Fibroblast of skin of abdomen (primary cell): ENCODE data around the gene HSPD1.
"Not testable (repeated sequence)": the region's sequence is repeated elsewhere in the genome, so short reads cannot be mapped to it uniquely, and the experiment has no call there.

Experiments
- DNase-seq: peaks from one replicate; pipeline ENCODE4 v3.0.0-alpha.2; 2013

HSPD1 gene

DNA sequence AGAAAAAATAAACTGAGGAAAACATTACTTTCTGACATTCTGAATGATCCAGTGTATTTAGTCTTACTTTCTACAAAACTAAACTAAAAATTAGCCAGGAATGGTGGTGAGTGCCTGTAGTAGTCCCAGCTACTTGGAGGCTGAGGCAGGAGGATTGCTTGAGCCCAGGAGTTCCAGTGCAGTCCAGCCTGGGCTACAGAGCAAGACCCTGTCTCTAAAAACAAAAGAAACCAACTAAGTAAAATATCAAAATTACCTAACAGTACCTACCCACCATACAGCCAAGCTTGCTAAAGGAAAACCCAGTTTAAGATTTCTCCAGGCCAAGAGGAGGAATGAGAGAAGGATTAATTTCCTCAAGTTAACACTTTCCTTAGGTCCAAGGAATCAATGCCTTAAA lies 2.9 kb downstream of the HSPD1 start:
- no peak for DNase-seq

DNA sequence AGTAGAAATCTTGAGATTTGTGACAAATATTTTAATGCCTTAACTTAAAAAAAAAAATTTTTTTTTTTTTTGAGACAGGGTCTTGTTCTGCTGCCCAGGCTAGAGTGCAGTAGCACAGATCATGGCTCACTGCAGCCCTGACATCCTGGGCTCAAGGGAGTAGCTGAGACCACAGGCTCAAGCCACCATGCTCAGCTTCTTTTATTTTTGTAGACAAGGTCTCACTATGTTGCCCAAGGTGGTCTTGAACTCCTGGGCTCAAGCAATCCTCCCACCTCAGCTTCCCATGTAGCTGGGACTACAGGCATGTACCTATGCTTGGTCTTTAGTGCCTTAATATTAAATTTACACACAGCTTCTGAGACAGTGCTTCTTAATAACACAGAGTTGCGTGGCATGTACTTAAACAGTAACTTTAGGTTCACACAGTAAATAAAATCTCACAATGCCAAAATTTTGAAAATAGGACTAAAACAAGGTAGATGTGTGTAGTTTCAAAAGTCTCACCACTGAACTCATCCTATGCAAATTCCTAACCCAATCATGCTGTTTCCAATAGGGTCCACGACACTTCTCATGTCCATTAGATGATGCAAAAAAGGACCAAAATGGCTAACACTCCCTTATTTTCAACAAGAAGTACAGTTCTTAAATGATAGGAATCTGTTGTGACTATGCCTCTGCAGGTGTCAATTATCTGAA lies 4.1 kb downstream of the HSPD1 start:
- DNase-seq, result no peak

GRCh38 chr2:197487385-197487784 lies 12.3 kb downstream of the HSPD1 start:
- DNase-seq, result no peak

DNA sequence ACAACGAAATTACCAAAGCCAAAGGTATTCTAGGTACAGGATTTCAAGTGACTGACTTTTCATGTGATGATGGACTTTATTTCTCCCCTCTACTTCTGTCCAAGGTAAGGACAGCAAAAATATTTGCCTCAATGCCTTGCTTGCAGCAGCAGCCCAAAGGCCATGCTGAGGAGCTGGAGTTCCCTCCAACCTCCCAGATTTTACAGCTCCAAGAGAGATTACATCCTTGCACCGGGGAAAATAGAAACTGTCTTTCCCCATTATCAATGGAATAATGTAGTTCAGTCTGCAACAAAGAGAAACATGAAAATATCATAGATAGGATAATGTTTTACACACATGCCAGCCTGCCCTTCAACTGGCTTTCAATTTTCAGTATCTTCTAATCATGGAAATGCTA lies 13.5 kb downstream of the HSPD1 start:
- no peak for DNase-seq

GRCh38 chr2:197484248-197484647 lies 15.4 kb downstream of the HSPD1 start:
- DNase-seq, result not testable (repeated sequence)

DNA sequence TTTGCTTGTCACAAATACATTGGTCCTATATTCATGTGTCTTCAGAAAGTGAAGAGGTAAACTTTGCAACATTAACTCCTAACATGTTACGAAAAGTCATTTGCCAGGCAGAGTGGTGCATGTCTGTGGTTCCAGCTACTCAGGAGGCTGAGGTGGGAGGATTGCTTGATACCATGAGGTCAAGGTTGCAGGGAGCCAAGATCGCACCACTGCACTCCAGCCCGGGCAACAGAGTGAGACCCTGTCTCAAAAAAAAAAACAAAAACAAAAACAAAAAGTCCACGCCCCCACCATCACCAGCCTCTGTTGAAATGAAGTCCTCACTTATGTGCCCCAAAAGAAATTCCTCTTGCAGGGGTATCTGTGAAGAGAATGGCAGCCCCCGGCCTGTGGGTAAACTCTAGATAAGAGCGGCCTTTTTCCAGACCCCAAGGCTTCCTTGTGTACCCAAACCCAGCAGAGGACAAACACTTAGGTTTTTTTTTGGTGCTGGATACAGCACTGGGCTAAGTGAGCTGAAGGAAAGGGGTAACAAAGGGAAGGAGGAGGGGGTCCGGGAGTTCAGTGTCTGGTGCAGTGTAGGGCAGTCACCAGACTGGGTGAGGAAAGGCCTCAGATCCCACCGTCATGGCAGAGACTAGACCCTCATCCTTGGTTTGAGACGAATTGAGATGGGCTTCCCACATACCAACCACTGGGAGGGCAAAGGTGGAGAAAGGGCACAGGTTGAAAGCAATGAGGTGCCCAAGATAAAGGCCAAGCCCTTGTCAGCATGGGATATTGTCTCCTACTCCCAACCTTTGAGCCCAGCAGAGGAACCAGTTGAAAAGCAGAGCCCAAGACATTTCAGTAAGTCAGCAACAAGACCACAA lies 19.2 kb downstream of the HSPD1 start:
- no peak for DNase-seq

- no peak for DNase-seq
These were observed 21.8 kb downstream of the HSPD1 start for GRCh38 chr2:197477797-197478196.

GRCh38 chr2:197472166-197472565 lies 27.5 kb downstream of the HSPD1 start:
- DNase-seq, result no peak

DNA sequence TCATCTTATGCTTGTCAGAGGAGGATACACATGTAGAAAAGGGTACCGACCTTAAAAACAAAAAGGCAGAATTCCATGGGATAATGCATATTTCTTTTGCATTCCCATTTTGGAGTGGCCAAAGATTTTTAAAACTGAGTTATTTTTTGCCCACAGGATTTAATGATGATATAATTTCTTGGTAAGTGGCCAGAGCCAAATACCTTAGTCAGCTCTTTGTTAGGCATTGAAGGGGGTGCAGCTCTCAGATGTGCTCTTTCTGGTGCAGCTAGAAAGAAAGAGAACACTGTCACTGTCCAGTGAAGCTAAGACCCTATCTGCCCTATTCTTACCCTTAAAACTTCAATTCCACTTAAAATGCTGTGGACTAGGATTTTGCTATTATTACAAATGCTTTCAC lies 35.5 kb downstream of the HSPD1 start:
- peak; percentile 38 for DNase-seq

DNA sequence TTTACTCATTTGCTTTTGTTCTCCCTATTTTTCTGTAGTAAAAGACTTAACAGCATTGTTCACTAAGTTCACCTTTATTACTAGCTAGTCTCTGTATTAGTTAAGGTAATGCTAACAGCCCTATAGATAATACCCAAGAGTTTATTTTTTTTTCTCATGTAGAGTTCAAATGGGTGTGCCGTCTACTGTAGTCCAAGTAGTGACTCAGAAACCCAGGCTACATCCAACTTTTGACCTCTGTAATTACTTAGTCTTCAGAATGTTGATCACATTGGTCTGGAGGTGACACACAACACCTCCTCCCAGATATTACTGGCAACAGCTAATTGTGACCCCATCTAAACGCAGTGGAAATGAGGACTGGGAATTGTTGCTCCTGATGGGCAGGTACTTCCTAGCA lies 38.6 kb downstream of the HSPD1 start:
- no peak for DNase-seq

DNA sequence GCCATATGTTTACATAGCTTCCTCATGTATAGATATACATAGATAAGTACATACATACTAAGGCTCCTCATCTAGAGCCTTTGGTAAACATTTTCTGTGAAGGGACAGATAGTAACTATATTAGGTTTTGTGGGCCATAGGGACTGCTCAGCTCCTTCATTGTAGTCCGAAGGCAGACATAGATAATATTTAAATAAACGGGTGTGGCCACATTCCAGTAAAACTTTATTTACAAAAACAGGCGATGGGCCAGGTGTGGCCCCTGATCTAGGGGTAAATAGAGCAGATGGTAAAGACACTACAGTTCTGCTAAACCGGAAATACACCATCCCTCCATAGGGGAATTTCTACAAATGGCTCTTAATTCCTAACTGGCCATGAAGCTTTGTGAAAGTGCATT lies 39.0 kb downstream of the HSPD1 start:
- DNase-seq, result no peak

DNA sequence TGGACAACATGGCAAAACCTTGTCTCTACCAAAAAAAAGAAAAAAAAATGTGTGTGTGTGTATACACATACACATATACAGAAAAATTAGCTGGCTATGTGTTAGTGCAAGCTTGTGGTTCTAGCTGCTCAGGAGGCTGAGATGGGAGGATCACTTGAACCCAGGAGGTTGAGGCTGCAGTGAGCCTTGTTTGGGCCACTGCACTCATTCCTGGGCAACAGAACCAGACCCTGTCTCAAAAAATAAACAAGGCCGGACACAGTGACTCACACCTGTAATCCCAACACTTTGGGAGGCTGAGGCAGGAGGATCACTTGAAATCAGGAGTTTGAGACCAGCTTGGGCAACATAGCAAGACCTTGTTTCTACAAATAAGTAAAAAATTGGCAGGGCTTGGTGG lies 44.2 kb downstream of the HSPD1 start:
- no peak for DNase-seq

DNA sequence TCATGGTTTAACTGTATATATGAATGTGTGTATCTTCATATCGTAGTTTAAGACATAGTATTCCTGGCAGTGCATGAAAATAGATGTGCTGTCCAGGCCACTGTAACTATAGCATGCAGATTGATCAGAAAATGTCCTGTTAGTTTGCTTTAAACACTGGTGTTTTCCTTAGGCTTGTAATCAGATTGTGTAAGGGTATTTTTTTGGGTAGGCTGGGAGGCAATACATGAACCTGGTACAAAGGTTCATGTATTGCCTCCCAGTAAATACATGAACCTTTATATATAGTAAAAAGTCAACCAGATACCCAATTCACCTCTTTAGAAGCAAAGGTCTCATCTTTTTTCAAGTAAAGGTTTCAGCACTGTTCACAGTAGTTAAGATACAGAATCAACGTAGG lies 44.7 kb downstream of the HSPD1 start:
- no peak for DNase-seq

DNA sequence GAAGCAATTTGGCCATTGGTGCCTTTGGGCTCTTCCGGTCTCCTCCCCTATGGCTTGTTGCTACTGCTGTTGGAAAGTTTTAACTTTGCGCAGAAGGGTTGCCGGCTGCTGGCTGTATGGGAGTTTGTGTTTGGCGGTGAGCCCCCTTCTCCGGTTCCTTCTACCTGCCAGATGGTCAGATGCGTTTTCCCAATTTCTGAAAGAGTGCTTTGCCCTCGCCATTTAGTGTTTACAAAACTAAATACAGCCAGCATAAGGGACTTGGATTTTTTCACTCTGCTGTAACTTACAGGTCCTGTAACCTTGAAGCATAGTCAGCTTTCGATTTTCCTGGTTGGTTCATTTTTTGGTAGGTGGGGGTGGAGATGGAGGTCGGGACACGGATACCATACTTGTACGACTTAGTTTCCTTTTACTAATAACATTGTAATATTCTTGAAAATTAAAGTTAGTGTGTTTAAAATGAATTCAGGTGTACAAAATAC lies 45.7 kb downstream of the HSPD1 start:
- no peak for DNase-seq

DNA sequence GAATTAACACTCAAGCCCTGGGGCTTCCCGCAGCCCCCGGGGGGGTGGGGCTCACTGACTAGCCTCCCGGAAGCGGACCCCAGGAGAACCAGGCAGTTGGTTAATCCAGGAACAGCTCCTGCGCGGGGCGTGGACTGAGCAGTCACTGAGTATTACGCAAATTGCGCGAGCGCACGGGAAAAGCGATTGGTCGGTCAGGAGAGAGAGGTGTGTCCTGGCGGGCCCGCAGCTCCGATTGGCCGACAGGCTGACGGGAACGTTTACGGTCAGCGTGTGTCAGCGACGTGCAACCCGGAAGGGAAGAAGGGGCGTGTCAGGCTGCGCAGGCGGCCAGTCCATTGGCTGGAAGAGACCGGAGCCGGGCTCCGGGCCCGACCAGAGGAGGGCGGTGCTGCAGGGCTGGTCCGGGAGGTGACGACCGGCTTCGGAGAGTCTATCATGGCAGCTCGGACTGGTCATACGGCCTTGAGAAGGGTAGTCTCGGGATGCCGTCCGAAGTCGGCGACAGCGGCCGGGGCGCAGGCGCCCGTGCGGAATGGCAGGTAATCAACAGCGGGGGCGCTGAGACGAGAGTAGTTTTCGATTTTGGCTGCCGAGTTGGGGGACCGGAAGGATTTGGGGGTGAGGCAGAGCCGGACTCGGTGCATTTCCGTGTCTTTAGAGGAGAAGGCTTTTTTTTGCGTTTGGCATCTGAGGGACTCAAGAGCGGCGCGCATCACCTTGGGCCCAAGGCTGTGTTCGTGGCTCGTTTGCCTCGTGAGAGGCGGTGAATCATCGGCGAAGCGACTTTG lies 46.3 kb downstream of the HSPD1 start, which contains the start of gene COQ10B:
TSS of gene COQ10B (plus strand) at position 430 of the 791 bp plus-strand sequence. CDS start at position 439, 9 bp downstream.
- peak; percentile 100 for DNase-seq

DNA sequence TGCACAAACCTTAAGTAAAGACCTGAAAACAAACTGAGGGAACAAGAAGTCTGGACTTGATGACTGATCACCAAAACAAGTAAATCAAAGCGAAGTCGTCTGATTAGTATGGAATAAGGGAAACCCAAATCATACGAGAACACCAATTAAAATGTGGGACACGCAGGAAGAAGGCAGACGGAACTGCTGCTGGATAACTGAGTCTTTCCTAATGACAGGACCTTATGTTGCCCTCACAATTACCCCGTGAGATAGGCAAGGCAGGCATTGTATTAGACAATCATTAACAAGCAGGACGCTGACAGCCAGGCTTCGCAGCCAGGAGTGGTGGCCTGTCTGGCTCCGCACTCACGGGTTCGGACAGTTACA lies 46.9 kb downstream of the HSPD1 start:
- no peak for DNase-seq

- DNase-seq, result not testable (repeated sequence)
These were observed 48.7 kb downstream of the HSPD1 start for GRCh38 chr2:197450935-197451358.

- DNase-seq, result no peak
These were observed 49.2 kb downstream of the HSPD1 start for GRCh38 chr2:197450465-197450864.

GRCh38 chr2:197446844-197447243 lies 52.8 kb downstream of the HSPD1 start:
- DNase-seq, result no peak

DNA sequence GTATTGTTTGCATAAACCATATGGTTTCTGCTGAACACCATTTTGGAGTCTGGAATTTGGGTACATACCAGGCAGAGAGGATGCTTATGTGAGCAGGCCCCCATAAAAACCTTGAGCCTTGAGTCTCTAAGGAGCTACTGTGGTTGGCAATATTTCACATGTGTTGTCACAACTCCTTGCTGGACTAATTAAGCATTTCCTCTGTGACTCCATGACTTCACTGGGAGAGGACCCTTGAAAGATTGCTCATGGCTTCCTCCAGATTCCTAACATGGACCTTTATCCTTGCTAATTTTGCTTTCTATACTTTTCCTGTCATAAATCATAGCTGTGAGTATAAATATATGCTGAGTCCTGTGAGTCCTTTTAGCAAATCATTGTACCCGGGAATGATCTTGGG lies 53.9 kb downstream of the HSPD1 start:
- peak; percentile 52 for DNase-seq

GRCh38 chr2:197442857-197443256 lies 56.8 kb downstream of the HSPD1 start:
- DNase-seq, result no peak

DNA sequence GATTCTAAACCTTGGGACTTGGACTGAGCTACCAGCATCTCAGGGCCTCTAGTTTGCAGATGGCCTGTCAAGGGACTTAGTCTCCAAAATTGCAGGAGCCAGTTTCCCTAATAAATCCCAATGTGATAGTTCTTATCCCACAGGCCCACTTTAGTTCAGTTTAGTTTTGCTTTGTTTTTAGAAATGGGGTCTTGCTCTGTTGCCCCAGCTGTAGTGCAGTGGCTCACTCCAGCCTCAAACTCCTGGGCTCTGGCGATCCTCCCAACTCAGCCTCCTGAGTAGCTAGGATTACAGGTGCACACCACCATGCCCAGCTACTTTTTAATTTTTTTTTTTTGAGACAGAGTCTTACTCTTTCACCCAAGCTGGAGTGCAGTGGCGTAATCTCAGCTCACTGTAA lies 62.3 kb downstream of the HSPD1 start:
- DNase-seq, result no peak
